Psoas muscle (tissue), 8 donors: ENCODE results near the gene ATP5PB. TPM values are rescaled to one million over a fixed set of nuclear protein-coding genes. Genes with fewer than 3 reads are reported as not detected.

Experiments used
- ATAC-seq, 4 donors: fragments of 200-7000 bp; cut with Tn5 transposase; one replicate each; pipeline ENCODE4 v1.9.1; 2020; ENCODE audit warnings: moderate library complexity in 3 of 4, mild to moderate bottlenecking in 2 of 4
- DNase-seq, 2 donors: peaks; one replicate each; pipeline ENCODE4 v3.0.0-alpha.2; 2020
- H3K27ac ChIP-seq: fragments of 200-600 bp; one replicate; pipeline ENCODE4 v1.8.0; 2022
- H3K27me3 ChIP-seq, 3 donors: fragments of 200-600 bp in 1 of 3; one replicate each; pipeline versions ENCODE4 v1.6.1 to v1.8.0; 2013 to 2022; ENCODE audit warnings: low read length in 2 of 3, mild to moderate bottlenecking in 2 of 3, moderate library complexity in 1 of 3; ENCODE audit not compliant: insufficient read depth in 3 of 3
- H3K36me3 ChIP-seq, 2 donors: fragments of 200-600 bp in 1 of 2; one replicate each; pipeline versions ENCODE4 v1.6.1 to v1.8.0; 2013 to 2022; ENCODE audit warnings: low read depth in 1 of 2, mild to moderate bottlenecking in 1 of 2, moderate library complexity in 1 of 2; ENCODE audit not compliant: insufficient read depth in 1 of 2
- H3K4me1 ChIP-seq: fragments of 200-600 bp; one replicate; pipeline ENCODE4 v1.8.0; 2022
- H3K4me3 ChIP-seq: fragments of 200-600 bp; one replicate; pipeline ENCODE4 v1.8.0; 2022; ENCODE audit warnings: mild to moderate bottlenecking
- H3K9me3 ChIP-seq: fragments of 200-600 bp; one replicate; pipeline ENCODE4 v1.8.0; 2022
- WGBS, 3 donors: extraction: QIAGEN DNeasy Blood & Tissue Kit; methylation state at CpG; one replicate each; pipeline versions ENCODE4 v1.1.6 to v1.1.7; 2013; 5-methylcytosine and 5-hydroxymethylcytosine counted together
- intact Hi-C, 2 donors: fragments of 100-400 bp; cut with DNase I; formaldehyde crosslinking; loops; one replicate each; pipeline versions ENCODE4 v1.11.0 to v1.14.2; 2022
- polyA plus RNA-seq, 3 donors: library from polyadenylated mRNA; stranded (reverse); fragments of 200-250 nt; gene quantifications; one replicate each; pipeline ENCODE4 v1.2.3, GENCODE V29; 2013
- total RNA-seq, 4 donors: library from RNA; stranded (reverse); fragmentation: NEBNext Ultra II Directional in 2 of 4; extraction: Animal tissue kit (Norgen Biotek cat#: 25700) in 2 of 4; gene quantifications; one replicate each; pipeline versions ENCODE4 v1.2.1 to v1.2.4, GENCODE V29; 2021 to 2023
- TF ChIP-seq, protein P1 (sequence below): fragments of 200-600 bp; IDR thresholded peaks from one replicate; pipeline ENCODE4 v1.8.0; 2022; ENCODE audit warnings: antibody characterized with exemption
- donor health status: healthy with polysubstance abuse.
- donor health status: DM: no; HTN: no; CAD: no; lungs with moderate emphysema.
- donor health status: Bipolar disorder and iron deficiency.
- donor health status: healthy.
- donor health status: DM: yes; HTN: yes; CAD: no.
- donor health status: DM: no; HTN: no; CAD: no.
- donor health status: DM: no; HTN: no; CAD: no.
- donor health status: DM: yes; HTN: yes; CAD: no.

ATP5PB gene
- total and polyA plus RNA-seq, 7 donors, result 272 to 649 (median 428) TPM

- Histone ChIP-seq H3K27me3 (no peaks in the 10 kb centered on the region), H3K27ac (no peak overlapping the region), H3K4me1 (no peaks in the 10 kb centered on the region), H3K9me3 (no peaks in the 10 kb centered on the region), H3K36me3 (no peaks in the 10 kb centered on the region), H3K4me3 (no peak overlapping the region)
- TF ChIP-seq, protein P1, sequence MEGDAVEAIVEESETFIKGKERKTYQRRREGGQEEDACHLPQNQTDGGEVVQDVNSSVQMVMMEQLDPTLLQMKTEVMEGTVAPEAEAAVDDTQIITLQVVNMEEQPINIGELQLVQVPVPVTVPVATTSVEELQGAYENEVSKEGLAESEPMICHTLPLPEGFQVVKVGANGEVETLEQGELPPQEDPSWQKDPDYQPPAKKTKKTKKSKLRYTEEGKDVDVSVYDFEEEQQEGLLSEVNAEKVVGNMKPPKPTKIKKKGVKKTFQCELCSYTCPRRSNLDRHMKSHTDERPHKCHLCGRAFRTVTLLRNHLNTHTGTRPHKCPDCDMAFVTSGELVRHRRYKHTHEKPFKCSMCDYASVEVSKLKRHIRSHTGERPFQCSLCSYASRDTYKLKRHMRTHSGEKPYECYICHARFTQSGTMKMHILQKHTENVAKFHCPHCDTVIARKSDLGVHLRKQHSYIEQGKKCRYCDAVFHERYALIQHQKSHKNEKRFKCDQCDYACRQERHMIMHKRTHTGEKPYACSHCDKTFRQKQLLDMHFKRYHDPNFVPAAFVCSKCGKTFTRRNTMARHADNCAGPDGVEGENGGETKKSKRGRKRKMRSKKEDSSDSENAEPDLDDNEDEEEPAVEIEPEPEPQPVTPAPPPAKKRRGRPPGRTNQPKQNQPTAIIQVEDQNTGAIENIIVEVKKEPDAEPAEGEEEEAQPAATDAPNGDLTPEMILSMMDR, result no peak
- WGBS, 3 donors, result 89 to 95% (median 92%) methylated on average over 5 of the region's 5 CpGs
- intact Hi-C loops, result no loop called here
- DNase-seq (no peak), ATAC-seq (no peak)
These were observed 49.9 kb downstream of the ATP5PB start for GRCh38 chr1:111499026-111499785.

DNA sequence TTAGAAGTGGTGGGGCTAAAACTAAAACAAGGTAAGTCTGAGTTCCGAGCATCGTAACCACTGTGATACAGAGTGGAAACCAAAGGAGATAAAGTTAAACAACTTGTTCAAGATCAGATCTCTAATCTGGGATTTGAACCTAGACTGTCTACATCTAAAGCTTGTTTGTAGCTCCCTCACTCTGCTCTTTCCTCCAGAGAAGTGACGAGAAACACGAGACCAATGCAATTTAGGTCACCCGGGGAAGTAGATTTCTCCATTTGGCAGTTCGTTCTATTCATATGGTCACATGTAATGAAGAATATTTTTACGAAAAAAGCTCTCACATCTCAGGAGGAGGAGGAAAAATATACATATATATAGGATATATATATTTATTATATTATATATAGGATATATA lies 52.4 kb downstream of the ATP5PB start:
- 52 to 63% (median 63%) methylated on average over 7 of the region's 7 CpGs for WGBS, 3 donors
- Histone ChIP-seq H3K4me1 (no peaks in the 10 kb centered on the region), H3K27me3 (no peaks in the 10 kb centered on the region), H3K4me3 (no peak overlapping the region), H3K36me3 (no peaks in the 10 kb centered on the region), H3K27ac (no peak overlapping the region), H3K9me3 (no peaks in the 10 kb centered on the region)
- ATAC-seq (no peak), DNase-seq (no peak)
- intact Hi-C loops, result loop anchor here in 1 of 2 donors (5.0 kb wide), 1 partner anchor 59 kb away; no protein-coding TSS in a partner anchor
- TF ChIP-seq, protein P1, result no peak

DNA sequence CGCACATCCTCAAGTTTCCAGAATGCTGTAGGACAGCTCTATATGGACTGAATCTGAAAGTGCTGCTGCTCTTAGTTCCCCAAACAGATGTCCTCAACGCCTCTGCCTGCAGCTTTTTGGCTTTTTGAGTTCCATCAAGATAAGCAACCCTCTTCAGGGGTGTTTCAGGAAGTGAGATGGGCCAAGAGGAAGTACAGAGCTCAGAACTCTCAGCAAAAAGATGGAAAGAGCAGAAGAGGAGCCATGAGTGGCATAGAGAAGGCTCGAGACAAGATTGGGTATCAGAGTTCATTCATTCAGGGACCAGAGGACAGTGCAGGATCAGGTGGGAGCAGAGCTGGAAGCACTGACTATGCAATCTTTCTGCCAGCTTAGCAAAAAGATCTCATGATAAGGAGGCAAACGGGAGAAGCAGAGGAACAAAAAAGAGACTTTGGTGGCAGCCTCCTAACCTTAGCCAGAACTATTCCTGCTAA lies 54.4 kb downstream of the ATP5PB start, which contains the start of the genes ADORA3 and TMIGD3:
Gene ADORA3 (minus strand): TSS at position 49 of the 476 bp plus-strand sequence. CDS start 279 bp downstream, outside the sequence.
Gene TMIGD3 (minus strand): TSS at position 49 of the 476 bp plus-strand sequence. CDS start 279 bp downstream, outside the sequence.
- 71 to 72% (median 72%) methylated on average over 4 of the region's 4 CpGs for WGBS, 3 donors
- intact Hi-C loops, result loop anchor here in 1 of 2 donors (5.0 kb wide), 1 partner anchor 61 kb away; no protein-coding TSS in a partner anchor
- Histone ChIP-seq H3K36me3 (no peaks in the 10 kb centered on the region), H3K4me1 (peaks cover 11% of the 10 kb centered on the region), H3K27me3 (no peaks in the 10 kb centered on the region), H3K4me3 (peak within 1 kb of the TSS; percentile 22), H3K9me3 (no peaks in the 10 kb centered on the region), H3K27ac (no peak within 1 kb of the TSS)
- TF ChIP-seq, protein P1, result no peak
- ATAC-seq (no peak), DNase-seq (no peak)

DNA sequence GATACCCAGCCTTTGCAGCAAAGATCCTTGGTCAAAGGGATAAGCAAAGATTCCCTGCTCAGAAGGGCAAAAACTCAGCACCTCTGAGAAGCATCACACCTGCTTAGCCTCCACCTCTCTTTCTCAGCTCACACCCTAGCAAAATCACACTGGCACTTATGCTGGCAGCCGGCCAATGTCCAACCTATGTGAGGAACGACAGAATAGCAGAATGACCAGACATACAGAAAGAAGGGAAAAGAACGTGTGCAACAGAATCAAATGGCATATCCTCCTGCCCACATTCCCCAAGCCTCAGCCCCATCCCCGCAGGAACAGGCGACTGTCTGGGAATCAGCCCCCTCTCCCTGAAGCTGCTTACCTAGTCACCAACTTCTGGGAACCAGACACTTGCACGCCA lies 54.8 kb downstream of the ATP5PB start:
- no peaks in the 10 kb centered on the region for H3K9me3 ChIP-seq
- H3K27ac ChIP-seq, result no peak overlapping the region
- H3K27me3 ChIP-seq, result no peaks in the 10 kb centered on the region
- ATAC-seq (no peak), DNase-seq (no peak)
- no peak overlapping the region for H3K4me3 ChIP-seq
- H3K4me1 ChIP-seq, result peaks cover 16% of the 10 kb centered on the region
- no peaks in the 10 kb centered on the region for H3K36me3 ChIP-seq
- TF ChIP-seq, protein P1, result no peak
- 59 to 84% (median 73%) methylated on average over 6 of the region's 6 CpGs for WGBS, 3 donors
- intact Hi-C loops, result loop anchor here in 1 of 2 donors (5.0 kb wide), 1 partner anchor 62 kb away; no protein-coding TSS in a partner anchor
